ENCODE data around the gene RALGAPA1.
"Not testable (repeated sequence)": the region's sequence is repeated elsewhere in the genome, so short reads cannot be mapped to it uniquely, and the experiment has no call there.

The RALGAPA1 gene

DNA sequence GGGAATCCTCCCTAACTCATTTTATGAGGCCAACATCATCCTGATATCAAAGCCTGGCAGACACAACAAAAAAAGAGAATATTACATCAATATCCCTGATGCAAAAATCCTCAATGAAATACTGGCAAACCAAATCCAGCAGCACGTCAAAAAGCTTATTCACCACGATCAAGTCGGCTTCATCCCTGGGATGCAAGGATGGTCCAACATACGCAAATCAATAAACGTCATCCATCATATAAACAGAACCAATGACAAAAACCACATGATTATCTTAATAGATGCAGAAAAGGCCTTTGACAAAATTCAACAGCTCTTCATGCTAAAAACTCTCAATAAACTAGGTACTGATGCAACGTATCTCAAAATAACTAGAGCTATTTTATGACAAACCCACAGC is 189.1 kb downstream of the RALGAPA1 start:
- DNase-seq, result not testable (repeated sequence)

DNA sequence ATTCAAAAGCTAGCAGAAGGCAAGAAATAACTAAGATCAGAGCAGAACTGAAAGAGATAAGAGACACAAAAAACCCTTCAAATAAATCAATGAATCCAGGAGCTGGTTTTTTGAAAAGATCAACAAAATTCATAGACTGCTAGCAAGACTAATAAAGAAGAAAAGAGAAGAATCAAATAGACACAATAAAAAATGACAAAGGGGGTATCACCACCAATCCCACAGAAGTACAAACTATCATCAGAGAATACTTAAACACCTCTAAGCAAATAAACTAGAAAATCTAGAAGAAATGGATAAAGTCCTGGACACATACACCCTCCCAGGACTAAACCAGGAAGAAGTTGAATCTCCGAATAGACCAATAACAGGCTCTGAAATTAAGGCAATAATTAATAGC is 189.6 kb downstream of the RALGAPA1 start:
- not testable (repeated sequence) for DNase-seq

DNA sequence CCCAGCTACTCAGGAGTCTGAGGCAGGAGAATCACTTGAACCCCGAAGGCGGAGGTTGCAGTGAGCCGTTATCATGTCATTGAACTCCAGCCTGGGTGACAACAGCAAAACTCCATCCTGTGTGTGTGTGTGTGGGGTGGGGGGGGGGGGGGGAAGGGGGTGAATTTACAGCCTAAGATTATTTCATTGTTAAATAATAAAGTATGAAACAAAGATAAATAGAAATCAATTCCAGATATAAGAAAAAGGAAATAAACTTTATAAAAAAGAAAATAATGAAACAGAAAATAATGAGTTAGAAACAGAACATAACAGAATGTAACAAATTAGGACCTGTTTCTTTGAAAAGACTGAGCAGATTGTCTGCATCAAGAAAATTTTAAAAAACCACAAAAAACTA is 191.6 kb downstream of the RALGAPA1 start:
- DNase-seq, result no peak

DNA sequence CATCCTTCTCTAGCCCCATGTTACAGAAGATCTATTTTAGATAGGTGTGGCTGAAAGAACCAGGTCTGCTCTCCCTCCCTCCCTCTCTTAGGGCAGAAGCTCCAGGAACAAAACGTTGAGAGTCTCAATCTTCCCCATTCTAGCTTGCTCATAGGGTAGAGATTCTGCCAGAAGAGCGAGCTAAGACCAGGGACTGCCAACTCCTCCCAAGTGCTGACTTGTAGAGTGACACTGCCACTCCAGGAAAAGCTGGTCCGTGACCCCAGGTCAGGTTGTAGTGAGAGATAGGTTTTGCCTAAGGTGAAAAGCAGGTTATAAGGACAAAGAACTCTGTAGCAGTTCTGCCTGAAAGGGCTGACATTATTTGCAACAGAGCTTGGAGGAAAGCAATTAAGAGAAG is 201.7 kb downstream of the RALGAPA1 start:
- no peak for DNase-seq

DNA sequence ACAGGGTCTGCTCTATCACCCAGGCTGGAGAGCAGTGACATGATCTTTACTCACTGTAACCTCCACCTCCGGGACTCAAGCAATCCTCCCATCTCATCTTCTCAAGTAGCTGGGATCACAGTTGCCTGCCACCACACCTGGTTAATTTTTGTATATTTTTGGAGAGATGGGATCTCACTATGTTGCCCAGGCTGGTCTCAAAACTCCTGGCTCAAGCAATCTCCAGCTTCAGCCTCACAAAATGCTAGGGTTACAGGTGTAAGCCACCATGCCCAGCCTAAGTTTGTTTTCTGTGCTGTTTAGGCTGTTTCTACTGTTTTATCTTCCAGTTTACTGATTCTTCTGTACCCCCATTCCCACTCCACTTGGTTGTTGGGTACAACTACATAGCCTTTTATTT is 208.8 kb downstream of the RALGAPA1 start:
- DNase-seq, result no peak

GRCh38 chr14:35594616-35595015 is 214.5 kb downstream of the RALGAPA1 start:
- DNase-seq, result no peak

DNA sequence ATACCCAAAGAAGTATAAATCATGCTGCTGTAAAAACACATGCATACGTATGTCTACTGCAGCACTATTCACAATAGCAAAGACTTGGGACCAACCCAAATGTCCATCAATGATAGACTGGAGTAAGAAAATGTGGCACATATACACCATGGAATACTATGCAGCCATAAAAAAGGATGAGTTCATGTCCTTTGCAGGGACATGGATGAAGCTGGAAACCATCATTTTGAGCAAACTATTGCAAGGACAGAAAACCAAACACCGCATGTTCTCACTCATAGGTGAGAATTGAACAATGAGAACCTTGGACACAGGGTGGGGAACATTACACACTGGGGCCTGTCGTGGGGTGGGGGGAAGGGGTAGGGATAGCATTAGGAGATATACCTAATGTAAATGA is 221.7 kb downstream of the RALGAPA1 start:
- DNase-seq, result not testable (repeated sequence)

GRCh38 chr14:35578639-35579038 is 230.5 kb downstream of the RALGAPA1 start:
- no peak for DNase-seq

DNA sequence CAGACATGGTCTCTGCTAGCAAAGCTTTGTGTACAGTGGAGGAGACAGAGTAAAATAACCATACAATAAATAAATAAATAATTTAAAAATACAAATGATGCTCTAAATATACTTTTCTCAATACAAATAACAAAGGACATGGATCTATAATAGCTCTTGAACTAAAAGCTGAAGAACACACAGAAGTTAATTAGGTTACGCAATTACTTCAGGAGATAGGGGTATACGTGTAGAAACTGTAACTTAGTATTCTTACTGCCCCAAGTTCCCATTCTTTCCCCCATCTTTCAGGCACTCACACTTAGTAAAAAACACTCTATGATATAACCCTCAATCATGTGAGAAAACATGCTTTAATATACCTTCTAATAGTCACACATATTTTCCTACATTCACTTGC is 231.0 kb downstream of the RALGAPA1 start:
- no peak for DNase-seq

DNA sequence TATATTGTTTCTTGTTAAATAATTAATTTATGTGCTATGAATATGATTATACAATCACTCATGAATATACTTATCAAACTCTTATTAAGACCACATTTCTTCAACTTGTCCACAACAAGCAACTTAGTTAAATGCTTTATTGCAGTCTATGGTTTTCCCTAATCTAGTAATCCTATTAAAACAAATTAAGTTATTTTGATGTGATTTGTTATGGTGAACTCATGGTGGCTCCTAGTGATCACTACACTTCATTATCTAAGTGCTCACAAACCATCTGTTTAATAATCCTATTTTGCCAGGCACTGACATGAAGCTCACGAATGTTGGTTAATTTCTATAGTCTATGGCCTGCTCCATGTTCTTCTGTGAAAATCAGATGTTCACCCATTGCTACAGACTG is 232.2 kb downstream of the RALGAPA1 start:
- no peak for DNase-seq

GRCh38 chr14:35576260-35576659 is 232.8 kb downstream of the RALGAPA1 start:
- no peak for DNase-seq

- no peak for DNase-seq
These were observed 235.2 kb downstream of the RALGAPA1 start for GRCh38 chr14:35573911-35574310.

- no peak for DNase-seq
These were observed 237.5 kb downstream of the RALGAPA1 start for GRCh38 chr14:35571598-35571997.

GRCh38 chr14:35565871-35566464 is 243.1 kb downstream of the RALGAPA1 start:
- no peak for DNase-seq

DNA sequence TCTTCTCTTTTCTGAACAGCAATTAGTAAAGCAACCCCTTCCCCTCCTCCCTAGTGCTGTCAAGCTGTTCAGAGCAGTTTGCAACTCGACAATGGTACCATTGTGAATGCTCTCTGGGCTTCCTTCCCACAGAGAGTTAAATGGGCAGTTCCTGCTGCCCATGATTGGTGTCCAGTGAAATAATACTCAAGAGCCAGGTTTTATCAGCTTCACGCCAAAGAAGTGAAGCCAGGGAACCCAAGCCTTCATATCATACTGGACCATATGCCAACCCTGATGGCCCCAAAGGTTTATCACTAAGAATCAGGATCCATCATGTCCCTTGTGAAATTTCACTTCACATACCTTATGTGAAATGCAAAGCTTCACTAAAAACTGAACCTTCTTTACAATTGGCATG is 250.4 kb downstream of the RALGAPA1 start:
- peak in 4 of 14 donors; percentile 11 to 36 (median 25) for DNase-seq

- DNase-seq, result no peak
These were observed 251.8 kb downstream of the RALGAPA1 start for GRCh38 chr14:35557221-35557747.

- no peak for DNase-seq
These were observed 252.5 kb downstream of the RALGAPA1 start for GRCh38 chr14:35556548-35556947.

DNA sequence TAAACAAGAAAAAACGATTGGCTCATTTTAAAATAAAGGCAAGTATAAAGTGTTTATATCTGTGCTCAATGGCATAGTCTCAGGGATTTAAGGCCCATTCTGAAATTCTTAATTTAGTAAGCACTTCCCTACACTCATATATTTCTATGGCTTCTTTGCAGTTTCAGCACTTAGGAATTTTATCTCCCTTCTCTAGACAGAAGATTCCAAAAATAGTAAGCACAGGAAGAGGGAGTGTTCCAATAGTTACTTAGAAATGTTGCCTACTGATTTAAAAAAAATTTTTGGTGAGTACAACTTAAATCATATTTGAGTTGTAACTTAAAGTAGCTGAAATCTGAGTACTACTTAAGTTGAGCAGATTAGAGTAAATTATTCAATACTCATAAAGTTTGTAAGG is 255.3 kb downstream of the RALGAPA1 start:
- DNase-seq, result no peak

DNA sequence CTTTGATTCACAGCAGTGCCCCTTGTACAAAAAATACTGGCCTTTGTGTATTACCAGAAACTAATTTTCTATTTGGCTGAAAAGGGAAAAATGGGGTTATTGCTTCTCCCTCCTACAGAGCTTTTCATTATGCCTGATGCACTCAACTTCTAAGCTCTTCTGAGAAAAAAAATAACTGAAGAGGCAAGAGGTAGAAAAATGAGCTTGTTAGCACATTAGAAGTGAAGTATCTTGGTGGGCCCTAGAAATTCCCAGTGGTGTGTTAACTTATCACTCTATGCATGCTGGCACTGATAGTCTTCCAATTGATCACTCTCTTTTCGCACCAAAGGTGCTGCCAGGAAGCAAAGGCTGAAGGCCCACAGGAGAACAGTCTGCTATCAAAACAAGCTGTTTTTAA is 258.0 kb downstream of the RALGAPA1 start:
- DNase-seq, result no peak

- no peak for DNase-seq
These were observed 259.5 kb downstream of the RALGAPA1 start for GRCh38 chr14:35549551-35549950.

DNA sequence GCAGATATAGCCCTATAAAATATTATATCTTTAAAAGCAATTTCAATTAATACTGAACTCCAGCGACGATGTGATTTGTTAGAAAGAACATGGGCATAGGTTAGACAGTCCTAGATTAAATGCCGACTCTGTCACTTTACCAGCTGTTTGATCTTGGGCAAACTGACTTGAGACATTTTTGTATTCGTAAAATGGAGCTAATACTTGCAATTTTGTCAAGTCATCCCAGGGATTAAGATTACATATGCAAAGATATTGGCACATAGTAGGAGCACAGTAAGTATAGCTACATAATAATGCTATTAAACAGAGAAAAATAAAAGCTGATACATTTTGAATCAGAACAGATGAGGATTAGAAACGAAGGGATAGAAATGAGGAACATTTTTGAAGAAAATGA is 266.1 kb downstream of the RALGAPA1 start:
- no peak for DNase-seq

DNA sequence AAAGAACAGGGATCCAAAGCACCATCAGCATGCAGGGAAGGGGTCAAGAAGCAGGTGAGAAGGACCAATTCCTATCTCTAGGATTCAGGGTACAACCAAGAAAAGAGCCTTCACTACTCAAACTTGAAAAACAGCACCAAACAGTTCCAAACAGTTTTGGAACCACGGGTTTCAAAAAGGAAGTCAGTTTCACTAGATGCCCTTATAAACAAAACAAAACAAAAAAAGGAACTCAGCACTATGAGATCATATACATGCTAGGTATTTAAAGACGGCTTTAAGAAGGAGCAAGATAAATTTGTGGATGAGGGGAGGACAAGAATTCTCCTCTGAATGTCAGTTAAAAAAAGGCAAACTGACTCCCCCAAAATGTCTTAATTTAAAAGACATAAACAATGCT is 269.1 kb downstream of the RALGAPA1 start:
- no peak for DNase-seq

- no peak for DNase-seq
These were observed 273.5 kb downstream of the RALGAPA1 start for GRCh38 chr14:35535483-35536112.

DNA sequence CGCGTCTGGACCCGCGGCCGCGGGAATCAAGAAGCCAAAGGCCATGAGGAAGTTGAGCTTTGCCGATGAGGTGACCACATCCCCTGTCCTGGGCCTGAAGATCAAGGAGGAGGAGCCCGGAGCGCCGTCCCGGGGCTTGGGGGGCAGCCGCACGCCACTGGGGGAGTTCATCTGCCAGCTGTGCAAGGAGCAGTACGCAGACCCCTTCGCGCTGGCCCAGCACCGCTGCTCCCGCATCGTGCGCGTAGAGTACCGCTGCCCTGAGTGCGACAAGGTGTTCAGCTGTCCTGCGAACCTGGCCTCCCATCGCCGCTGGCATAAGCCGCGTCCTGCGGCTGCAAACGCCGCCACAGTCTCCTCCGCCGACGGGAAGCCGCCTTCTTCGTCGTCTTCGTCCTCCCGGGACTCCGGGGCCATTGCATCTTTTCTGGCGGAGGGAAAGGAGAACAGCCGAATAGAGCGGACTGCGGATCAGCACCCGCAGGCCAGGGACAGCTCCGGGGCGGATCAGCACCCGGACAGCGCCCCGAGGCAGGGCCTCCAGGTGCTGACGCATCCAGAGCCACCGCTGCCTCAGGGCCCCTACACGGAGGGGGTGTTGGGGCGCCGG is 274.1 kb downstream of the RALGAPA1 start:
- peak in 8 of 14 donors; percentile 6 to 58 (median 22) for DNase-seq

Data from C1 segment of cervical spinal cord (tissue), 14 donors.